Activated gamma-delta T cell treated with anti-CD3 and anti-CD28 coated beads, Interleukin-2, amount 50 U/mL, for 16 hours (primary cell): ENCODE data around the gene MOB3A.
A peak's percentile ranks its signal among the peaks of the same experiment; 100 is the strongest.

Experiments used
- DNase-seq: peaks from one replicate; pipeline ENCODE4 v3.0.0-alpha.2; 2020; ENCODE audit warnings: low read depth

MOB3A gene

DNA sequence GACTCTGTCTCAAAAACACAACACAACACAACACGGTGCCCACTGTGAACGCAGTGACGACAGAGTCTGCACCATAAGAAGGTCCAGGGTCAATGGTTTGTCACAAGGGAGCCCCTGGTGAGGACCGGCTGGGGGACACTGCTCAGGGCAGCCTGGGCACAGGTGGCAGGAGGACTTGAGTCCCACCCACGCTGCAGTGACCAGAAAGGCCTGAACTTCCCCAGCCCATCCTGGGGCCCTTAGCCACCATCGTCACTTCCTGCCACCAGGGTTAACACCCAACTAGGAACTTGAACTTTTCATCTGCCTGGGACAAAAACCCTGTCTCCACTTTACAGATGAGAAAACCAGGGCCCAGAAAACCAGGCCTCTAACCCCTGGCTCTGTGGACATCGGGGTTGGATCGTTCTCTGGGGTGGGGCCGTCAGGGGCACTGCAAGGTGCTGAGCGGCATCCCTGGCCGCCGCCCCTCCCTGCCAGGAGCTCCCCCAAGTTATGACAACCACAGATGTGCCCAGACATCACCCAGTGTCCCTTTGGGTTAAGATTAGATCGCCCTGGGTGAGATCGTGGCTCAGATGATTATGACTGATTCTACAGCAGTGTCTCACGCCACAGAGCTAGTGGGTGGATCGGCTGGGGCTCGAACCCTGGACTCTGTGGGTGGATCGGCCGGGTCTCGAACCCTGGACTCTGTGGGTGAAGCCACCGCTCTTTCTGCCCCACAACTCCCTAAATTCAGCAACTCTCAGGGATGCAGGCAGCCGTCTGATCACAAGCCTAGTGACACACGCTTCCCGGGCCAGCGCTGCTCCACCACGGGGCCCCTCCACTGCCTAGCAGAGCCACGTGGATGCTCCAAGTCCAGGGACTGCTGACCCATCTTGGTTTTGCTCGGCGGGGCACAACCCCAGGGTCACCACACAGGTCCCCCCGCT, 14.0 kb downstream of the MOB3A start:
- peak; percentile 38 for DNase-seq

DNA sequence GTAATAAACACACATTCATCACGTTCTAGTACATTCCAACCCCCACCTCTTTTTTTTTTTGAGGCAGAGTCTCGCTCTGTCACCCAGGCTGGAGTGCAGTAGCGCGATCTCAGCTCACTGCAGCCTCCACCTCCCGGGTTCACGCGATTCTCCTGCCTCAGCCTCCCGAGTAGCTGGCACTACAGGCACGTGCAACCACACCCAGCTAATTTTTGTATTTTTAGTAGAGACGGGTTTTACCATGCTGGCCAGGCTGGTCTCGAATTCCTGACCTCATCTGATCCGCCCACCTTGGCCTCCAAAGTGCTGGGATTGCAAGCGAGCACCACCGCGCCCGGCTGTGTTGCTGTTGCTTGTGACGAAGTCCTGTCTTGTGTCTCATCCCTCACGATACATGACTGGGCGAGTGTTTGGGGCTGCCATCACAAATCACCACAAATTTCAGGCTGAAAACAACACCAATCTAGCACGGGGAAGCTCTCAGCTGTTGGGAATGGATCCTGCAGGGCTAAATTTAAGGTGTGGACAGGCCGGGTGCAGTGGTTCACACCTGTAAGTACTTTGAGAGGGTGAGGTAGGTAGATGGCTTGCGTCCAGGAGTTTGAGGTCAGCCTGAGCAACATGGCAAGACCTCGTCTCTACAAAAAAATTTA, 15.7 kb downstream of the MOB3A start:
- no peak for DNase-seq

DNA sequence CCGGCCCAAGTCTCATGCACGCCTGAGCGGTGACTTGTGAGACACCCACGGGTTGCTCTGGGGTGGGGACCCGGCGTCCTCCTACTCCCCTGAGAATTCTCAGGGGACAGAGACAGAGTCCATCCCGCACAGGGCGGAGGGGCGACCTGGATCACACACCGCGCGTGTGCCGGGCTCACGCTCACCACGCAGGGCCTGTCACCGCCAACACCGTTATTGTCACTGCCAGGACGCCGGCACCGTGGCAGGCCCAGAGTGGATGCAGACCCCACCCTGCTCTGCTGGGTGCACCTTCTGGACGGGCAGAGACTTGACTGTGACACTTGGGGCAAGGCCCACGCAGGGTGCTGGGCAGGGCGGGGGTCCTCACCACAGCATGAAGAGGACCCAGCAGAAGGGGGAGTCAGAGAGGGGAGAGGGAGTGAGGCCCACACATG, 16.2 kb downstream of the MOB3A start:
- no peak for DNase-seq

DNA sequence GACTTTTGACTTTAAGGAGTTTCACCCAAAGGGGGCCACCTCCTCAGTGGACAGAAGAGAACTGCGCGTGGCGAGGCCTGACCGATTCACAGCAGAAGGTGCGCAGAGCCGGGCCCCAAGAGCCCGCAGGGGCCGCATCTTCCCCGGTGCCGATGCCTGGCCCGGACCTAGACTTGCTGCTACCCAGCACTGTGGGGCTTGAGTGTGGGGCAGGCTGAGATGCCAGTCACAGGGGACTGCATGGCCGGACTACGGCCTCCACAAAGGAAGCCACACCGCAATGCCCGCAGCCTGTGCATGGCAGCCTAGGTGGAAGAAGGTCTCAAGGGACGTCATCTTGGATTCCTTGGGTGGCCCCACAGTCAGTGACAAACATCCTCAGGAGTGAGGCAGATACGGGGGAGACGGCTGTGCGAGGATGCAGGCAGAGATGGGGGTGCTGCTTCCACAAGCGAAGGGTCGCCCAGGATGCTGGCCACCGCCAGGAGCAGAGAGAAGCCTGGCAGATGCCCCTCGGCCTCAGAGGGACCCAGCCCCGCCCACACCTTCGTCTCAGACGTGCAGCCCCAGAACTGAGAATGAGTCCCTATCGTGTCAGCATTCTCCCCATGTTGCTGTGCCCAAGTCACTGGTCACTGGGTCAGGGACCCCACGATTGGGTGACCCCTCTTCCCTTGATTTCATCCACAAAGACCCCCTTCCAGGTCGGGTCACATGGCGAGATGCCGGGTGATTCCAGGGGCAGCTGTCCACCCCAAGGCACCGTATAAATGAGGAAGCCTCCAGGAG, 16.9 kb downstream of the MOB3A start:
- no peak for DNase-seq

DNA sequence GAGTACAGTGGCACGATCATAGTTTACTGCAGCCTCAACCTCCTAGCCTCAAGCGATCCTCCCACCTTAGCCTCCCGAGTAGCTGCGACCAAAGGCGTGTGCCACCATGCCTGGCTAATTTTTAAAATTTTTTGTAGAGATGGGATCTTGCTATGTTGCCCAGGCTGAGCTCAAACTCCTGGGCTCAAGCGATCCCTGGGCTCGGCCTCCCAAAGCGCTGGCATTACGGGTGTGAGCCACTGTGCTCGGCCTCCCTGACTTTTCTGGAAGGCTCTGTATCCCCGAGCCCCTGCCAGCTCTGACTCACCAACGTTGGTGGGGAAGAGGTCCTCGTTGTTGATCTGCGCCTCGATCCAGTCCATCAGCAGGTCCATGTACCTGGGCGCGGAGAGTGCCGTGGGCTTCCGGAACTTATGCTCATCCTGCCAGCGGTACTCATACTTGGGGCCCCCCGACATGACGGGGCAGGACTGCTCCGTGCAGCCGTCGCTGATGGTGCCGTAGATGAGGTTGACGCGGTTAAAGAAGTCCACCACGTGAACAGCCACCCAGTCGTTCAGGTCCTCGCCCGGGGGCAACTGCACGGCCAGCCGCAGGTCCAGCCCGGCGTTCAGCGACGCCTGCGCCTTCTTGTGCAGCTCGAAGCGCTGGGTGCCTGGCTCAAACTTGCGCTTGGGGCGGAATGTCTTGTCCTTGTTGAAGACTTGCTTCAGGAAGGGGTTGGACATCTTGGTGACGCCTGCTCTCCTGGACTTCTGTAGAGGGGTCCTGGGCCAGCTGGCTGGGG, 18.1 kb downstream of the MOB3A start:
- DNase-seq, result no peak

DNA sequence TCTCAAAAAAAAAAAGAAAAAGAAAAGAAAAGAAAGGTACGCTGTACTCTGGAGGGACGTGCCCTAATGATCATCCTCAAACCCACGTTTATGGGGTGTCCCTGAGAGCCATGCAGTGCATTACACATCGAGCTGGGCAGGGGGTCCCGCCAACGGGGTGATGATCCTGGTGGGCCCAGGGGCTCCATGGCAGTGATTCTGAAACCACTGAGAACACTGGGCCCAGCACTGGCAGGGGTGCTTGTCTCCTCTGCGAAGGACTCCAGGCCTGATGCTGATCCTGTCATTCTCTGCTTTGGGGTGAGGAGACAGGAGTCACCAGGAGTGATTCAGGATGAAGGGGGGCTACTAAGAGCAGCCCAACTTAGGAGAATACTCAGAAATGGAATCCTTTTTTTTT, 18.7 kb downstream of the MOB3A start:
- DNase-seq, result no peak

DNA sequence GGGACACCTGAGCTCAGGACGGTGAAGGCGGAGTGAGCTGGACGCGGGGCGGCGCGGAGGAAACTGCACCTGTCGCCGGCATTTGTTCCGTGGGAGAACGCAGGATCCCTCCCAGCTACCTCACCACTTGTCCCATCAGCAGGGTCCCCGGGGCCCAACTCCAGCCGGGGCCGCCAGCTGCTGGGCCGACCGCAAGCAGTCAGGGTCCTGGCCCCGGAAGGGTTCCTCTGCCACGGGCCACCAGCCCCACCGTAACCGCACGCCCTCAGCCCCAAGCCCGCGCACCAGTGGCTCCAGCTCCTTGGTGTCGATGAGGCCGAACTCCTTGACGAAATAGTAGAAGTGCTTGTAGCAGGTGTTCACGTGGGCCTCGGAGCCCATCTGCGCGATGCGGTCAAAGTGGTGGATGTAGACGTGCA, 19.6 kb downstream of the MOB3A start:
- no peak for DNase-seq

DNA sequence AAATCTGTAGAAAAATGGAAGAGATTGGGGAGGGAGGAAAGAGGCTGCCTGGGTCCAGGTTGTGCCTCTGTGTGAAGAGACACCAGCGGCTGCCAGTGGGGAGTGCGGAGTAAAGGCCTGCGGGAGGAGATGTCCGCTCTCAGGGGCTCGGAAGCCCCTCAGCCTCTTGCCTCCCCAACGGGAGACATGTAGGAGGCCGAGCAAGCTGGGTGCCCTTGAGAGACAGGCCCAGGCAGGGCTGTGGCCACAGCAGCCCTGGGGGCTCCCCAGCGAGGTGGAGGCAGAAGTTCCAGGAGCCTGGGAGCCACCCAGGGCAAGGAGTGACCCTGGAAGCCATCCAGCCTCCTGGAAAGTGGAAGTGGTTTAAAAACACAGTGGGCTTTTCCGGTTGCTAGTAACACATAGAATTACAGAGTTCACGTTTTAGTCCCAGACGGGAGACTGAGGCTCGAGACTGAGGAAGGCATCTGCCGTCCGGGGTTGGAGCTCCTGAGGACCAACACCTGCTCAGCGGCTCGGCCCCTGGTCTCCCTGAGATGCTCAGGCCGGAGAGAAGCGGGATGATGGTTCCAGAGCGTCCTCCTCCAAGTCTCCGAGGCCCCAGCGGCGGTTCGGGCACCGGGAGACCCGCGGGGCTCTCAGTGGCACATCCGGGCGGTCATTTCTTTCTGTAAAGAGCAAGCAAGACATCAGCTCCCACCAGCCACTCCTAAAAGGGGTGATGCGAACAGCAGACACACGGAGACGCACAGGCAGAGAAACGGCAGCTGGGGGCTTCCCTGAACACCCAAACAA, 23.2 kb downstream of the MOB3A start:
- DNase-seq, result no peak

DNA sequence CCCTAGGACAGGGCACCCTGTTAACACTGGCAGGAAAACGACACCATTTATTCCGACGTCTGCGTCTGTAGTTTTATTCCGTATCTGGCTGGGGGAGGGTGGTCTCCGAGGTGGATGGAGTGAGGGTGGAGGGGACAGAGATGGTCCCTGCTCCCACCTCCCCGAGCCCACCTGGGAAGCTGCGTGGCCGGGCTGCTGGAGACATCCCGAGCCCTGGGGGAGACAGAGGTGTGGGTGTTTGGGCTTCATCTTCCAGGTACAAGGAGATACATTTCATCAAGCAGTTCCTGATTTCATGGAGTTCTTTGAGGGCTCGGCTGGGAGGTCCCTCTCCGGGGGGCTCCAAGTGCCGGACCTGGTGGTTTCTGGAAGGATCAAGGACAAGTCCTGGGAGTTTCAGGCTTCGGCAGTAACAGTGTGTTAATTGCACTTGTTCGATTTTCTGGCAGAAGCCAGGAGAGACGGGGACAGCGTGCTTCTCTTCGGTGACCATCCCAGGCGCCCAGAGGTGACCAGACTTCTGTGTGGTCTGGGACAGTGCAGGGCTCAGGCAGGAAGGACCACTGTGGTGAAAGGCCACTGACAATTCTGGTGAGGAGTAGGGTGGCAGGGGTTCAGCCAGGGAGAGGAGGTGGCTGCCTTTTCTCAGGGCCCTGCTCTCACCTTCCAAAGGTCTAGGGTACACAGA, 25.0 kb downstream of the MOB3A start:
- no peak for DNase-seq

DNA sequence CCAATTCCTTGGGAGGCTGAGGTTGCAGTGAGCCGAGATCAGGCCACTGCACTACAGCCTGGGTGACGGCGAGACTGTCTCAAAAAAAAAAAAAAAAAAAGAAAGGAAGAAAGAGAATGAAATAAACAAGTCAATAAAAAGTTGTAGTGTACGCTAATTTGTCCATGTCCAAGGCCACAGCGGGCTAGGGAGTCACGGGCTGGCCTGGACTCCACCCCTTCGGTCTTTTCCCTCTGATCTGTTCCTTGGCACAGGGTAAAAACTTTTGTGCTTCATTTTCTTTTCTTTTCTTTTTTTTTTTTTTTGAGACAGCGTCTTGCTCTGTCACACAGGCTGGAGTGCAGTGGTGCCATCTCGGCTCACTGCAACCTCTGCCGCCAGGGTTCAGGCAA, 25.7 kb downstream of the MOB3A start:
- no peak for DNase-seq

DNA sequence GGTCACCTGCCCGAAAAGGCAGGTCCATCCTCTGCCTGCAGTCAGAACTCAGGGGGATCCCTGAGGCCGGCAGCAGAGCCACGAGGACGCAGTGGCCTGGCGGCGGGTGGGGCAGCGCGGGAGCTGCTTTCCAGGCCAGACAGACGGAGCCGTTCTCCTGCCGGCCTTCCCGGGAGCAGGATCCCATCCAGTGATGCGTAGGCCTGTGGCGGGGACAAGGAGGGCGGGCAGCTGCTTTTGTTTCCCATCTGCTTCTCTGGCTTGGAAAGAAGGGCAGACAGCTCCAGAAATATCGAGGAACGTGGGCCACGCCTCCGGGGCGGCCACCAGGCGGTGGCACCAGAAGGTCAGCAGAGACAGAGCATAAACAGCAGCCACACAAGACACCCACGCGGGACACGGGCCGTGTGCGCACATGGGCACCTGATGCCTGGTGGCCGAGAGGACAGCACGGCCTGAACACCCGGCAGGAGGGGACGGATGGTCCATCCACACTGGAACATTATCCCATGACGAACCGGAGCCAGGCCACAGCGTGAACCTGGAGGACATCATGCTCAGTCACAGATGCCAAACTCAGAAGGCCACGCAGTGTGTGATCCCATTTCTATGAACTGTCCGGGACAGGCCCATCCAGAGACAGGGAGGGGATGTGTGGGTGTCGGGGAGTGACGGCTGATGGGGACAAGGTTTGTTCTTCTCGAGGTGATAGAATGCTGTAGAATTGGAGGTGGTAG, 31.2 kb downstream of the MOB3A start:
- no peak for DNase-seq

DNA sequence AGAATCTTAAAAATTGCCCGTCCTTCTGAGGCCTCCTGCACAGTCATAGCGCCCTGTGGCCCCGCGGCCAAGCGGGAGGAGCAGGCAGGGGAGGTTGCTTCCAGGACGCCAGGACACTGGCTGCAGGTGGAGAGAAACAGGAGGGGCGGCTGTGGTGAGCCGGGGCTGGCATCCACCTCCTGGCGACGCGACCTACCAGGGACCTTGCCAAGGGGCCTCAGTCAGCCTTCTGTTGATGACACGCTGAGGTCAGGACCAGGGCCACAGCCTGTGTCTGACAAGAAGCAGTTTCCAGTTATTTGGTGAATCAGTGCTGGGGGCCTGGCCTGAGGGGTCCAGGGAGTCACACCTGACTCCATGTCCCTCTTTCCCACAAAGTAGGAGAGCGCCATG, 31.7 kb downstream of the MOB3A start:
- DNase-seq, result no peak

DNA sequence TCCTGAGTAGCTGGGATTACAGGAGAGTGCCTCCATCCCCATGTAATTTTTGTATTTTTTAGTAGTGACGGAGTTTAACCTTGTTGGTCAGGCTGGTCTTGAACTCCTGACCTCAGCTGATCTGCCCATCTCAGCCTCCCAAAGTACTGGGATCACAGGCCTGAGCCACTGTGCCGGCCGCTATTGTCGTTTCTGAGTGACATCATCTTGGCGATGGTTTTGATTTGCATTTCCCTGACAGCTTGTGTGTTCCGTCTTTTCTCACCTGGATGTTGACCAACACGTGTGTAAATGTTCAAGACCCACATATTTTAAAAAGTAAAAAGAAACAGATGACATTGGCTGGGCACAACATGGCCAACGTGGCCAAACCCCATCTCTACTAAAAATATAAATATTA, 32.3 kb downstream of the MOB3A start:
- DNase-seq, result no peak

DNA sequence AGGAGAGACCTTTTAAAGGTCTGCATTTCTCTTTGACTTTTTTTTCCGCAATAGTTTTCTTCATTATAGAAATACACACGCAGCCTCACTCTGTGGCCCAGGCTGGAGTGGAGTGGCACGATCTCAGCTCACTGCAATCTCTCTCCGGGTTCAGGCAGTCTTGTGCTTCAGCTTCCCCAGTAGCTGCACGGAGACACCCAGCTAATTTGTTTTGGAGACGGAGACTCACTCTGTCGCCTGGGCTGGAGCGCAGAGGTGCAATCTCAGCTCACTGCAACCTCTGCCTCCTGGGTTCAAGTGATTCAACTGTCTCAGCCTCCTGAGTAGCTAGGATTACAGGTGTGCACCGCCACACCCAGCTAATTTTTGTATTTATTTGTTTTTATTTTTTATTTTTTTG, 33.4 kb downstream of the MOB3A start:
- no peak for DNase-seq

DNA sequence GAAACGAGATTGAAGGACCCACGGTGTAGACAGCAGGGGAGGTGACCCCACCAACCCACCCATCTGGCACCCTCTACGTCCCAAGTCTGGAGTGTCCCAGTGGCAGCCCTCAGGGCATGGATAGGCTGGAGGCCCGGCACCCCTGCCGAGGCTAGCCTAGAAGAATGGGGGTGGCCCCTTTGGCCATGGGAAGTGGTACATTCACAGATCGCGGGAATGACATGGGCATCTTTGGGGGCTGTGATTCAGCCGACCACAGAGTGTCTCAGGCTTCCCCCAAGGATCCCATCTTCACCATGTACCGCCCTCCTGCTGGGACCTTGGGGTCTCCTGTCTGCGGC, 33.8 kb downstream of the MOB3A start:
- DNase-seq, result no peak

DNA sequence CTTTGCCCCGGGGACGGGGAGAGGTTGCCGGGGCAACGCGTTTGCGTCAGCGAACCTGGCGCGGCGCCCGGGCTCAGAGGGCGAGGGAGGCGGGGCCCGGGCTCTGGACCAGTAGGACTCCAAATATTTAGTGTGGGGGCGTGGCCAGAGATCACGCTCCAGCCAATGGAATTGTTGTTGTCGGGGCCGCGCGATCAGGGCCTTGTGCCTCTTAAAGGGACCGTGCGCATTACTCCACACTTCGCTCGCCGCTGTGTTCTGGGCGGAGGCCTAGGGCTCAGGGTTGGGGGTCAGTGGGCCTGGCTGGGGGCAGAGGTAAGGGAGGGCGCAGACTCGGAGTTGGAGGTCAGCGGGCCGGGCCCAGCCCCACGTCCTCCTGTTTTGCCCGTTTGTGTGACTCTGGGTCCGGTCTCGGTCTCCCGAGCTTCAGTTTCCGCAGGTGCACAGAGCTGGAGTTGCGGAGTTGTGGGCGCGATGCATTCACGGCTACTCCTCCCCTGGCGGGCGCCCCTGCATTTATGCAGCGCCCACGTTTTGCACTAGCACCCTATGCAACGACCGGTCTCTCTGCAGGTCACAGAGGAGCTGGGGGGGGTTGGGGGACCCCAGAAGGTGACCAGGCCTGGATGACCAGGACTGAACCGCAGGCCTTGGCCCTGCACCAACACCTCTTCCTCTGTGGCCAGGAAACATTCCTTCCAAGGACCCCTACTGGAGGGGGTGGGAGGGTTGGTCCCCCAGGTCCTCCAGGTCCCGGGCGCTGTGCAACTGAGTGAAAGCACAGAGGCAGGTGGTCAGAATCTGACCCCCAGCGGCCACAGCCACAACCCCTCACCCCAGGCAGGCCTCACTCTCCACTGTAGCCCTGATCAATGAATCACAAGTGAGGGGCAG, 34.4 kb downstream of the MOB3A start:
- DNase-seq, result peak; percentile 98

DNA sequence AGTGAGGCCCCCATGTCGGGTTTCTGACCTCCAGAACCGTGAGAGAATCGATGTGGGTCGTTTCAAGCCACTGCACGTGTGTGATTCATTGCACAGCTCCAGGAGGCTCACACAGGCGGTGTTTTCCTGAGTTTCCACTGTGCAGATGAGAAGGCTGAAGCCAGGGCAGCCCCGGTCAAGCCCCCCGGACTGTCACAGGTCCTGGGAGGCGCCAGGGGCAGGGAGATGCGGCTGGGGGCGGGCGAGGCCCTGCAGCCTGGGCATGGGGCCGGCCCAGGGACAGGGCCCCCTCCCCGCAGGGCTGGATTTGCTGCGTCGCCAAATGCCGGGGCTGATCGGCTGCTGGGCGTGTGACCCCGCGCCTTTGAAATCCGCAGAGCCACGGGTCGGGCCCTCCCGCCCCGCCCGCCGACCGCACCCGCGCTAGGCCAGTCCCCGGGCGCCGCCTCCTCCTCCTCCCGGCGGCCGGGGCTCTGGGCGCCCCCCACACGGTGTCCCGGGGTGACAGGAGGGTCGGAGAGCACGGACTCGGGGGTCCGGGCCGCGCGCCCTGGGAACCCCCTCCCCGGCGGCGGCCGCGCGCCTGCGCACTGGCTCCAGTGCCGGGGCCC, 35.1 kb downstream of the MOB3A start:
- DNase-seq, result no peak

DNA sequence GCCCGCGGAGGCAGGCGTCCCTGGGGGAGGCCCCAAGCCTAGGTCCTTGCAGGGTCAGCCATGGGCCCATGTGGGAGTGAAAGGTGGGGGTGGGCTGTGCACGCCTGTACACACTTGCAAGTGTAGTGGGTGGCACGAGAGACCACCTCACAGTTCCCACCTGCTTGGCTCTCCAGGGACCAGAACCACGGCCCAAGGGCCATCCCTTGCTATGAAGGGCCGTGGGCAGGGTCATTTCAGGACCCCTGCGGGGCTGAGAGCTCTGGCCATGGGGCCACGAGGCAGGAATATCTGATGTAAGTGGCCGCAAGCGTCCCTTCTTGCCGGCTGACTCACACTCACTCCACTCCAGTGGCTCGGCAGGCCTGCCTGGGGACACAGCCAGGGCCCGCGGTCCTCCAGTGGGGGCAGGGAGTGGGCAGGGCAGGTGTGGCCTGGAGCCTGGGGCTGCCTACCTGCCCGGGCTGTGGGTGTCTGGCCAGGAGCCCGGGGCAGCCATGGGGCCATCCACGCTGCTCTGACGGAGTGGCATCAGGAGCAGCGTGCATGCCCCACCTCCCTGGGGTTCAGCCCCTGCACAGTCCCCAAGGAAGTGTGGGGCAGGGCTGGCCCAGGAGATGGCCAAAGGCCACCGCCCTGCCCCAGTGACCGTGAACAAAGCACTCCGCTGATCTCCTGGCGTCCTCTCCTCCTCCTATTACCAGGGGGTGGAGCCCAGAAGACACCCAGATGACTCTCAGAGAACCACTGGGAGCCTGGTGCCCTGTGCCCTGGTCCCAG, 36.5 kb downstream of the MOB3A start:
- no peak for DNase-seq
